Kasumi-1 (cell line): Measurements from ENCODE around the gene ACTN1.
A peak's percentile ranks its signal among the peaks of the same experiment; 100 is the strongest.

Experiments
- DNase-seq, 2 experiments: peaks; one replicate each; lab custom pipeline; 2025; lab: John Stamatoyannopoulos, UW

The ACTN1 gene

GRCh38 chr14:68936476-68936875 is 42.6 kb downstream of the ACTN1 start:
- DNase-seq: no peak

GRCh38 chr14:68935761-68936214 is 43.3 kb downstream of the ACTN1 start:
- no peak for DNase-seq

GRCh38 chr14:68934066-68934465 is 45.0 kb downstream of the ACTN1 start:
- no peak for DNase-seq

GRCh38 chr14:68932686-68933085 is 46.4 kb downstream of the ACTN1 start:
- DNase-seq: no peak

- no peak for DNase-seq
Observed at GRCh38 chr14:68932231-68932630, 46.9 kb downstream of the ACTN1 start.

GRCh38 chr14:68931474-68932051 is 47.5 kb downstream of the ACTN1 start:
- no peak for DNase-seq

GRCh38 chr14:68931063-68931462 is 48.0 kb downstream of the ACTN1 start:
- no peak for DNase-seq

- DNase-seq: peak; percentile 23 to 35
Observed at GRCh38 chr14:68929623-68930307, 49.3 kb downstream of the ACTN1 start.

GRCh38 chr14:68928770-68929550 is 50.1 kb downstream of the ACTN1 start:
- DNase-seq: no peak

GRCh38 chr14:68927956-68928675 is 51.0 kb downstream of the ACTN1 start:
- peak in 1 of 2 experiments; percentile 27 for DNase-seq

- DNase-seq: no peak
Observed at GRCh38 chr14:68927089-68927488, 52.0 kb downstream of the ACTN1 start.

GRCh38 chr14:68926236-68926635 is 52.9 kb downstream of the ACTN1 start:
- DNase-seq: peak in 1 of 2 experiments; percentile 14

- no peak for DNase-seq
Observed at GRCh38 chr14:68925373-68925772, 53.7 kb downstream of the ACTN1 start.

- no peak for DNase-seq
Observed at GRCh38 chr14:68924186-68925158, 54.6 kb downstream of the ACTN1 start.

- DNase-seq: no peak
Observed at GRCh38 chr14:68922886-68923285, 56.2 kb downstream of the ACTN1 start.

GRCh38 chr14:68922201-68922621 is 56.9 kb downstream of the ACTN1 start:
- no peak for DNase-seq

- DNase-seq: no peak
Observed at GRCh38 chr14:68921666-68922065, 57.4 kb downstream of the ACTN1 start.

- no peak for DNase-seq
Observed at GRCh38 chr14:68921049-68921448, 58.1 kb downstream of the ACTN1 start.

- no peak for DNase-seq
Observed at GRCh38 chr14:68919129-68919927, 59.8 kb downstream of the ACTN1 start.

GRCh38 chr14:68918612-68919011 is 60.5 kb downstream of the ACTN1 start:
- DNase-seq: peak; percentile 29 to 47
